Omental fat pad (tissue), 4 donors: ENCODE results near the gene SCN5A. TPM values are rescaled to one million over a fixed set of nuclear protein-coding genes. Genes with fewer than 3 reads are reported as not detected.

Source experiments
- ATAC-seq: fragments of 150-250 bp; one replicate; pipeline ENCODE4 v1.9.1; 2016; ENCODE audit warnings: mild to moderate bottlenecking, moderate library complexity; ENCODE audit not compliant: low FRiP score
- DNase-seq: peaks from one replicate; pipeline ENCODE4 v3.0.0-alpha.2; 2019; ENCODE audit warnings: low spot score
- CTCF ChIP-seq, 3 donors: fragments of 450-650 bp; IDR thresholded peaks; one replicate each; pipeline ENCODE4 v1.5.1; 2016 to 2017; ENCODE audit warnings: antibody characterized with exemption in 3 of 3, mild to moderate bottlenecking in 3 of 3, moderate library complexity in 2 of 3
- total RNA-seq, 4 donors: library from RNA; depleted of rRNA; stranded (reverse); fragments of >200 nt; gene quantifications; one replicate each; pipeline ENCODE4 v1.1.0, GENCODE V29; 2016

Gene SCN5A
- total RNA-seq, 4 donors from 2014 or later = 0.06 to 0.79 (median 0.09) TPM; not detected in 1

DNA sequence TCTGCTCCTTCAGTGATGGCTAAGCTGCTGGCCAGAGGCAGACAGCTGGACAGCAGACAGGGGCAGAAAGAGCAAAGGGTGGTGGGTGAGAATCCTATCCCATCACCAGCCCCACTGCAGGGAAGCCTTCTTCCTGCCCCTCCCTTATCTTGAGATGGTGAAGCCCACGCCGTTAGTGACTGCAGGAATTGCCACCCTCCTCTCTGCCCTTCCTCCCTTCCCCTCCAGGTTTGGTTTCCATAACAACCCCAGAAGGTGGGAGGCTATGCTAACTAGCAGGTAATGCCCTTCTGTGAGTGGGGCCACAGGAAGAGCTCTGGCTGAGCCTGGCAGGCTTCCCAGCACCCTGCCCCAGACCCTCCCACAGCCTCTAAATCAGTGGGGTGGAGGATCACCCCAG lies 32.8 kb downstream of the SCN5A start:
- no peak for ATAC-seq
- DNase-seq = no peak
- TF ChIP-seq CTCF (IDR thresholded peaks at IDR 0.05) = no peak

DNA sequence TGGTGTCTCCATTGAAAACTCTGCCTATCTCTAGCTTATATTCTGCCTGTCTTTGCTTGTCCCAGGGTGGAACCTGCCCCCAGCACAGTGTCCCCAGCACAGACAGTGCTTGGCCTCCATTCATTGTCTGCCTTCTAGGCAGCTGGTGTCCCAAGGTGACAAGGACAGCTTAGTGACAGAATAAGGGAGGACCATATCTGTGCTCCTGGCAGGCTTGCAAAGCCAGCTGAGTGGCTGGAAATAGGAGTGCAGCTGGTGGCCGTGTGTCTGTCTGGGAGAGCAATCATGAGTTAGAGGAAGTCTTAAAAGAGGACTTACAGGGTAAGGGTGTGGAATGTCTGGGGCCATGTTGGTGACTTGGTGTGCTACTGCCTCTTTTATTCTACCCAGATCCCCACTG lies 33.4 kb downstream of the SCN5A start:
- TF ChIP-seq CTCF (IDR thresholded peaks at IDR 0.05) = no peak
- ATAC-seq = no peak
- no peak for DNase-seq

DNA sequence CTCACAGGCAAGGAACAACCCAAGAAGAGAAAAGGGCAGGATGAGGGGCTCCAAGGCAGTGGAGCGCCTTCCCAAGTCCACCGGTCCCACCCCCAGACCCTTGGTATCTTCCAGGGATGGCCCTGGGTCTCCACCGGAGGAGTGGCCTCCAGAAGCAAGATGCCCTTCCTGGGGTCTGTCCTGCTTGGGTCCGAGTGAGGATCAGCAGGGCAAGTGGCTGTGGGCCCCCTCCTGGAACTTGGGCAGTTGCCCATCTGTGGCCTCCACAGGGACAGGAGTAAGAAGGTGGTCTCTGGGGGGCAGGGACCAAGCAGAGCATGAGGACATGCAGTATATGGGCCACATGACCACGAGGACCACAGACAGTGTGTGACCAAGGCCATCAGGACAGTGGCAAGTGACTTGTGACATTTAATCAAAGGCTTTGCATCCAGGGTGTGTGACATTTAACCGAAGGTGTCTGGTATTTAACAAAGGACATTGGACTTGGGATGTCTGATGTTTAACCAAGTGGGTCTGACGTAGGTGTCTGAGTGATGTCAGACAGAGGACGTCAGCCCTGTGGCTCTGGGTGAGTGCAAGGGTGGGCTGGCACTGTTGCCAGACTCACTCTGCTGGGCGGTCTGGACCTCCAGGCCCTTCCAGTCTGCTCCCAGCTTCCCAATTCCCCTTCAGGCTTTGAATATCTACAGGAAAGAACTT lies 34.7 kb downstream of the SCN5A start:
- TF ChIP-seq CTCF (IDR thresholded peaks at IDR 0.05) = no peak

GRCh38 chr3:38614091-38614490 lies 35.4 kb downstream of the SCN5A start:
- ATAC-seq (no peak), DNase-seq (no peak)
- no peak for TF ChIP-seq CTCF (IDR thresholded peaks at IDR 0.05)

More for the DNA sequence above, 34.7 kb downstream of the SCN5A start:
- DNase-seq (no peak), ATAC-seq (no peak)

GRCh38 chr3:38613426-38613825 lies 36.1 kb downstream of the SCN5A start:
- no peak for ATAC-seq
- DNase-seq = no peak
- TF ChIP-seq CTCF (IDR thresholded peaks at IDR 0.05) = no peak

DNA sequence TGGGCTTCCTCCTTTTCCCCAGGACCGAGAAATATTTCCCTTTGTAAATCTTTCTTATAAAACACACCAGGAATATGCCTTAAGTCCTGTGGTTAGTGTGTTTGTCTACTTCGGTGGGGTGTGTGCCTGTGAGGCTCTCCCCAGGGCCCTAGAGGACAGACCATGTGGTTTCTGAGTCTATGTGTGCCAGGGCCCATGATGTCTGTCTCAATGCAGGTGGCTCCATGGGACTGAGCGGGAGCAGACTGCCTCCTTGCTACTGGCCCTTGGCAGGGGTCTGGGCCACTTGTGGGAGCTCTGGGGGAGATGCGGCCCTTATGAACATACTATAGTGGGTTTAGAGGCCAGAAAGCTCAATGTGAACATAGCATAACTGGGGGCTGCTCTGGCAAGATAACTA lies 37.6 kb downstream of the SCN5A start:
- no peak for ATAC-seq
- no peak for DNase-seq
- TF ChIP-seq CTCF (IDR thresholded peaks at IDR 0.05) = no peak

DNA sequence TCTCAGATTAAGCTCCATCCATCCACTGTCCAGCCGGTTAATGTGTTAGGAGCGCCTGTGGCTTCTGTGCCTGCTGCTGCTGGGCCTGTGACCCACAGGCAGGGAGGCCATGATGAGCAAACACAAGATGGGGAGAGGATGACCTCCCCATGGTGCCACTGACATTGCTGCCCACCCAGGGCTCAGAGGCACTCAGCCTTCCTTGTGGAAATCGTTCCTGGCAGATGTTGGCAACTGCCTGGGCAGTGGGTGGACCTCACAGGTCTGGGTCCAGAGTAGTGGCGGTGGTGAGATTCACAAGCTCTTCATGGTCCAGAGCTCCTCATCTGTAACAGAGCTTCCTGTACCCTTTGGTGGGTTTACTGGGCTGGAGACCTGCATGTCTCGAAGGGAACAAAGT lies 38.6 kb downstream of the SCN5A start:
- no peak for TF ChIP-seq CTCF (IDR thresholded peaks at IDR 0.05)
- ATAC-seq (no peak), DNase-seq (no peak)
